ENCODE measurements around the gene ROBO2.

Gene ROBO2

GRCh38 chr3:77618686-77619085 lies 578.8 kb downstream of the ROBO2 start:
- H3K27ac ChIP-seq = no peak overlapping the region
- TF ChIP-seq ZFX (IDR thresholded peaks at IDR 0.05; ENCODE audit: borderline replicate concordance) (no peak), CTCF (IDR thresholded peaks at IDR 0.05) (no peak)

- no peak overlapping the region for H3K27ac ChIP-seq
- no peak for TF ChIP-seq CTCF (IDR thresholded peaks at IDR 0.05)
- no peak for TF ChIP-seq ZFX (IDR thresholded peaks at IDR 0.05; ENCODE audit: borderline replicate concordance)
These were observed 580.1 kb downstream of the ROBO2 start for GRCh38 chr3:77620009-77620408.

- H3K27ac ChIP-seq = no peak overlapping the region
- TF ChIP-seq CTCF (IDR thresholded peaks at IDR 0.05) (no peak), ZFX (IDR thresholded peaks at IDR 0.05; ENCODE audit: borderline replicate concordance) (no peak)
These were observed 583.6 kb downstream of the ROBO2 start for GRCh38 chr3:77623500-77623899.

- no peak overlapping the region for H3K27ac ChIP-seq
- TF ChIP-seq ZFX (IDR thresholded peaks at IDR 0.05; ENCODE audit: borderline replicate concordance) (no peak), CTCF (IDR thresholded peaks at IDR 0.05) (no peak)
These were observed 586.3 kb downstream of the ROBO2 start for GRCh38 chr3:77626157-77626556.

DNA sequence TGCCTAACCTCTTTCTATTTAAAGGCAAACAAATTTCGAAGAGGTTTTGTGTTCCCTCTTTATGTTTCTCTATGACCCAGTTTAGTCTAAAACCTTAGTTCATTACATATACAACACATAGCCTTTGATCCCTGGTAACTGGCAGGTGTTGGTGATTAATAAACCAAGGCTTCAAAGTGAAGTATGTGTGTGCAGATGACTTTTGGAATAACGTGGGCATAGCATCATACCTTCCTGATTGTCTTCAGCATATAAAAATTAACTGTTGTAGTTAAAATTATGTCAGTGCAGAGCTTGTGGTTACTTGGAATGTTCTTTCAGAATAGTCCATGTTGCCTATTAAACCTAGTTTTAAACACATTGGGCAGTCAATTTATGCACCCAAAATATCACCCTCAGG lies 608.3 kb downstream of the ROBO2 start:
- TF ChIP-seq ZFX (IDR thresholded peaks at IDR 0.05; ENCODE audit: borderline replicate concordance) (no peak), CTCF (IDR thresholded peaks at IDR 0.05) (no peak)
- no peak overlapping the region for H3K27ac ChIP-seq

GRCh38 chr3:77648664-77649063 lies 608.8 kb downstream of the ROBO2 start:
- TF ChIP-seq ZFX (IDR thresholded peaks at IDR 0.05; ENCODE audit: borderline replicate concordance) (no peak), CTCF (IDR thresholded peaks at IDR 0.05) (no peak)
- no peak overlapping the region for H3K27ac ChIP-seq

- H3K27ac ChIP-seq = no peak overlapping the region
- TF ChIP-seq CTCF (IDR thresholded peaks at IDR 0.05) (no peak), ZFX (IDR thresholded peaks at IDR 0.05; ENCODE audit: borderline replicate concordance) (no peak)
These were observed 612.7 kb downstream of the ROBO2 start for GRCh38 chr3:77652624-77653023.

Data from 22Rv1 (cell line).